ENCODE data around the gene POU2F1. TPM values are rescaled to one million over a fixed set of nuclear protein-coding genes. Genes with fewer than 3 reads are reported as not detected.

The POU2F1 gene
- total RNA-seq (2021) (25.0 and 28.3 TPM in 2 replicates), Bru-seq, nascent RNA (percentile 89 among the genes with signal in this experiment), BruChase-seq, experiment 1, labeled RNA remaining after a 2-hour chase (percentile 84 among the genes with signal in this experiment), BruChase-seq, experiment 2, labeled RNA remaining after a 6-hour chase (percentile 77 among the genes with signal in this experiment)
- long read RNA-seq, full-length matches to known transcripts = 19 of 42 reads
- long read RNA-seq, partial matches to known transcripts = 17 of 42 reads
- long read RNA-seq, other reads (novel, unspliced or antisense) = 6 of 42 reads

- peak; percentile 99 for DNase-seq (ENCODE audit: low spot score)
- no peaks in the 10 kb centered on the region for H3K36me3 ChIP-seq (ENCODE audit: insufficient read depth, low read length, poor library complexity, severe bottlenecking)
- H3K4me1 ChIP-seq (ENCODE audit: insufficient read depth, low read length, poor library complexity, severe bottlenecking) = peaks cover 22% of the 10 kb centered on the region
- ChIA-PET POLR2A (ENCODE audit: low non-redundant PET) (interaction anchor here (0.5 to 0.8 kb wide), 5 partner anchors 12 to 163 kb away, joined by 4 to 8 read pairs (median 5); no protein-coding TSS in a partner anchor), CTCF (interaction anchor here (0.6 to 1.6 kb wide), 26 partner anchors 9 to 1730 kb away, joined by 3 to 17 read pairs (median 6); partner anchors contain the start of gene POGK)
- peak within 1 kb of the TSS; percentile 97 for H3K27ac ChIP-seq (ENCODE audit: low read depth, low read length, poor library complexity, severe bottlenecking)
- no TSS peak for BruUV-seq (replicated peaks)
- H3K9me3 ChIP-seq (ENCODE audit: low read depth, low read length, poor library complexity, severe bottlenecking) = no peaks in the 10 kb centered on the region
- TF ChIP-seq CTCF (conservative IDR thresholded peaks at IDR 0.05; ENCODE audit: low read depth, low read length) (peak; percentile 84), EZH2 (IDR thresholded peaks at IDR 0.05; ENCODE audit: borderline replicate concordance, low read depth, low read length, poor library complexity, severe bottlenecking) (no peak)
- intact Hi-C loops (cut with micrococcal nuclease; ENCODE audit: unreplicated experiment) = loop anchor here (1.0 kb wide), 1 partner anchor 154 kb away; no protein-coding TSS in a partner anchor
- H3K4me3 ChIP-seq (ENCODE audit: low read depth, low read length, poor library complexity, severe bottlenecking) = peak within 1 kb of the TSS; percentile 81
- no peaks in the 10 kb centered on the region for H3K27me3 ChIP-seq (replicated peaks; ENCODE audit: insufficient read depth, low read depth, low read length, poor library complexity)
Observed at GRCh38 chr1:167220537-167221125, at the start of gene POU2F1. Gene POU2F1 (plus strand): TSS chr1:167220886. CDS start chr1:167220898, 12 bp downstream.

GRCh38 chr1:167171286-167171929 lies 49.3 kb upstream of the POU2F1 start:
- H3K36me3 ChIP-seq (ENCODE audit: insufficient read depth, low read length, poor library complexity, severe bottlenecking) = no peaks in the 10 kb centered on the region
- H3K9me3 ChIP-seq (ENCODE audit: low read depth, low read length, poor library complexity, severe bottlenecking) = no peaks in the 10 kb centered on the region
- no TSS peak for BruUV-seq (replicated peaks)
- H3K27ac ChIP-seq (ENCODE audit: low read depth, low read length, poor library complexity, severe bottlenecking) = no peak overlapping the region
- no peaks in the 10 kb centered on the region for H3K27me3 ChIP-seq (replicated peaks; ENCODE audit: insufficient read depth, low read depth, low read length, poor library complexity)
- CTCF ChIA-PET = no interaction called here
- TF ChIP-seq CTCF (conservative IDR thresholded peaks at IDR 0.05; ENCODE audit: low read depth, low read length) (no peak), EZH2 (IDR thresholded peaks at IDR 0.05; ENCODE audit: borderline replicate concordance, low read depth, low read length, poor library complexity, severe bottlenecking) (no peak)
- intact Hi-C loops (cut with micrococcal nuclease; ENCODE audit: unreplicated experiment) = no loop called here
- POLR2A ChIA-PET (ENCODE audit: low non-redundant PET) = no interaction called here
- peaks cover 34% of the 10 kb centered on the region for H3K4me1 ChIP-seq (ENCODE audit: insufficient read depth, low read length, poor library complexity, severe bottlenecking)
- H3K4me3 ChIP-seq (ENCODE audit: low read depth, low read length, poor library complexity, severe bottlenecking) = no peak overlapping the region
- DNase-seq (ENCODE audit: low spot score) = peak; percentile 19

GRCh38 chr1:167173516-167174184 lies 47.0 kb upstream of the POU2F1 start:
- ChIA-PET POLR2A (ENCODE audit: low non-redundant PET) (interaction anchor here (0.5 to 0.6 kb wide), 3 partner anchors 25 to 680 kb away, joined by 5 to 7 read pairs (median 6); no protein-coding TSS in a partner anchor), CTCF (interaction anchor here (0.6 to 0.7 kb wide), 2 partner anchors 47 to 513 kb away, joined by 5 to 6 read pairs; partner anchors contain the start of gene POU2F1)
- Histone ChIP-seq H3K27me3 (replicated peaks; ENCODE audit: insufficient read depth, low read depth, low read length, poor library complexity) (no peaks in the 10 kb centered on the region), H3K9me3 (ENCODE audit: low read depth, low read length, poor library complexity, severe bottlenecking) (no peaks in the 10 kb centered on the region), H3K4me3 (ENCODE audit: low read depth, low read length, poor library complexity, severe bottlenecking) (no peak overlapping the region), H3K4me1 (ENCODE audit: insufficient read depth, low read length, poor library complexity, severe bottlenecking) (peaks cover 44% of the 10 kb centered on the region), H3K36me3 (ENCODE audit: insufficient read depth, low read length, poor library complexity, severe bottlenecking) (no peaks in the 10 kb centered on the region), H3K27ac (ENCODE audit: low read depth, low read length, poor library complexity, severe bottlenecking) (peak overlapping the region; percentile 22)
- TF ChIP-seq EZH2 (IDR thresholded peaks at IDR 0.05; ENCODE audit: borderline replicate concordance, low read depth, low read length, poor library complexity, severe bottlenecking) (no peak), CTCF (conservative IDR thresholded peaks at IDR 0.05; ENCODE audit: low read depth, low read length) (no peak)
- peak; percentile 87 for DNase-seq (ENCODE audit: low spot score)
- TSS peak; percentile 81 for BruUV-seq (replicated peaks)
- intact Hi-C loops (cut with micrococcal nuclease; ENCODE audit: unreplicated experiment) = loop anchor here (1.0 kb wide), 1 partner anchor 16 kb away; no protein-coding TSS in a partner anchor
